LNCAP (cell line): Measurements from ENCODE around the gene CORO2A.

Experiments used
- TF ChIP-seq, protein P1 (sequence below): fragments of 450-650 bp; IDR thresholded peaks from 2 replicates; pipeline ENCODE4 v1.5.1; 2017; ENCODE audit warnings: mild to moderate bottlenecking

Gene CORO2A

DNA sequence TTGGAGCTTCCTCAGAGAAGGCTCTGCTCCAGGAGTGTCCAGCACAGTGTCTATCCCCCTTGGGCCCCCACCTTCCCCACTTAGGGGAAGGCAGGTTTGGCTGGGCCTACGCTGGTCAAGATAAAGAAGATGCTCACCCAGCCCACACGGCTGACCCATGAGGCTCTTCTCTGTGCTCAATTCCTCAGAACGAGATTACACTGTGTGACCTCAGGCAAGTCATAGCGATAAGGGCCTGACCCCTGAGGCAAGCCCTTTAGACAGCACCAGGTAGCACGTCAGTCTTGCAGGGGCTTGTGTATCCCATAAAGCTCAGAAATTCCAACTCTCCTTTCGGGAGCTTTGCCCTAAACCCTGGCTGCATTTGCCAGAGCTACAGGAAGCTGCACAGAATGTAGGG is 32.6 kb downstream of the CORO2A start:
- TF ChIP-seq, protein P1, sequence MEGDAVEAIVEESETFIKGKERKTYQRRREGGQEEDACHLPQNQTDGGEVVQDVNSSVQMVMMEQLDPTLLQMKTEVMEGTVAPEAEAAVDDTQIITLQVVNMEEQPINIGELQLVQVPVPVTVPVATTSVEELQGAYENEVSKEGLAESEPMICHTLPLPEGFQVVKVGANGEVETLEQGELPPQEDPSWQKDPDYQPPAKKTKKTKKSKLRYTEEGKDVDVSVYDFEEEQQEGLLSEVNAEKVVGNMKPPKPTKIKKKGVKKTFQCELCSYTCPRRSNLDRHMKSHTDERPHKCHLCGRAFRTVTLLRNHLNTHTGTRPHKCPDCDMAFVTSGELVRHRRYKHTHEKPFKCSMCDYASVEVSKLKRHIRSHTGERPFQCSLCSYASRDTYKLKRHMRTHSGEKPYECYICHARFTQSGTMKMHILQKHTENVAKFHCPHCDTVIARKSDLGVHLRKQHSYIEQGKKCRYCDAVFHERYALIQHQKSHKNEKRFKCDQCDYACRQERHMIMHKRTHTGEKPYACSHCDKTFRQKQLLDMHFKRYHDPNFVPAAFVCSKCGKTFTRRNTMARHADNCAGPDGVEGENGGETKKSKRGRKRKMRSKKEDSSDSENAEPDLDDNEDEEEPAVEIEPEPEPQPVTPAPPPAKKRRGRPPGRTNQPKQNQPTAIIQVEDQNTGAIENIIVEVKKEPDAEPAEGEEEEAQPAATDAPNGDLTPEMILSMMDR: no peak

DNA sequence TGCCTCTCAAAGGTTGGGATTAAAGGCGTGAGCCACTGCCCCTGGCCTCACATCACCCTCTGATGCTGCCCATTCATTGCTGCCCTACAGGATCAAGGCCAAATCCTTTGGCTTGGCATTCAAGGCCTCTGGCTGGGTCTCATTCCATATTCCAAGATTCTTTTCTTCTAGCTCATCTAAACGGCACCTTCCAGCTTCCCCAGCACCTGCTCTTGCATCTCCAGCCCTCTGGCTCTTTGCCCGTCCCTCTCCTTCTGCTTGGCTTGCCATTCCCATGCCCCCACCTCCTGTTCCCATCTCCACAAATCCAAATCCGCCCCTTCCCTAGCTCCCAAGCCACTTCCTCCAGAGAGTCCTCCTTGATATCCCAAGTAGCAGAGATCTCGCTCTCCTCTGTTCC is 33.1 kb downstream of the CORO2A start:
- TF ChIP-seq, protein P1: no peak

- TF ChIP-seq, protein P1: no peak
Measured at GRCh38 chr9:98158071-98158831, 34.2 kb downstream of the CORO2A start.

GRCh38 chr9:98157372-98157771 is 35.1 kb downstream of the CORO2A start:
- TF ChIP-seq, protein P1: no peak

GRCh38 chr9:98154678-98155077 is 37.8 kb downstream of the CORO2A start:
- TF ChIP-seq, protein P1: no peak

GRCh38 chr9:98152526-98152925 is 39.9 kb downstream of the CORO2A start:
- TF ChIP-seq, protein P1: no peak

GRCh38 chr9:98150721-98151120 is 41.7 kb downstream of the CORO2A start:
- TF ChIP-seq, protein P1: no peak

DNA sequence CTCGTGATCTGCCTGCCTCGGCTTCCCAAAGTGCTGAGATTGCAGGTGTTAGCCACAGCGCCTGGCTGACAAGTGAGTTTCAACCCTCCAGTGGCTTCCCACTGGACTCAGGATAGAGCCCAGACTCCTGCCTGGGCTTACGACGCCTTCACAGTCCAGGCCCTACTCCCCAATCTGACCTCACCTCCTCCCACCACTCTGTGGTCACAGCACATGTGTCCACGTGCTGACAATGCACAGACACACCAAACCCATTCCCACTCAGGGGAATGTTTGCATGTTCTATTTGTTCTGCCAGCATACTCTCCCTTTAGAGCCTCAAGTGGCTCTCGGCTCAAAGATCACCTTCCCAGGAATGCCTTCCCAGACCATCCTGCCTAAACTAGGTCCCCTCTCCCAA is 42.3 kb downstream of the CORO2A start:
- TF ChIP-seq, protein P1: no peak
